ENCODE results near the gene FHOD3. TPM values are rescaled to one million over a fixed set of nuclear protein-coding genes. Genes with fewer than 3 reads are reported as not detected.

FHOD3 gene
- total and polyA plus RNA-seq, 2 experiments from 2014 or later = 2.7 to 8.7 TPM

- H3K36me3 ChIP-seq (ENCODE audit: insufficient read depth) = no peaks in the 10 kb centered on the region; the same call in 1 of the 2 replicates
- no peak overlapping the region for H3K4me2 ChIP-seq
- no peak overlapping the region for H3K4me3 ChIP-seq
- Mint-ChIP-seq H3K27ac (no peak overlapping the region), H3K27me3 (ENCODE audit: insufficient read depth, low read depth, poor library complexity) (no peaks in the 10 kb centered on the region), H3K4me1 (peaks cover 13% of the 10 kb centered on the region), H3K36me3 (ENCODE audit: low read depth) (no peaks in the 10 kb centered on the region), H3K9me3 (no peaks in the 10 kb centered on the region), H3K4me3 (no peak overlapping the region)
- no peak overlapping the region for H2AFZ ChIP-seq
- H3K79me2 ChIP-seq (replicated peaks; ENCODE audit: insufficient read depth) = no peaks in the 10 kb centered on the region
- H3K9me2 ChIP-seq (ENCODE audit: insufficient read depth) = peaks cover 8% of the 10 kb centered on the region; the same call in 1 of the 2 replicates
- no peaks in the 10 kb centered on the region for H3K27me3 ChIP-seq (ENCODE audit: insufficient read depth)
- peaks cover 4% of the 10 kb centered on the region; the same call in 1 of the 2 replicates for H3K4me1 ChIP-seq (ENCODE audit: insufficient read depth)
- H4K20me1 ChIP-seq (replicated peaks; ENCODE audit: insufficient read depth) = no peaks in the 10 kb centered on the region
- DNase-seq (ENCODE audit: low spot score) (no peak), ATAC-seq (no peak)
- H3F3A ChIP-seq (replicated peaks; ENCODE audit: low read depth) = no peaks in the 10 kb centered on the region
- no peak overlapping the region for H3K27ac ChIP-seq (ENCODE audit: low read depth)
- no peak for TF ChIP-seq EZH2phosphoT487 (IDR thresholded peaks at IDR 0.05; ENCODE audit: unreplicated experiment)
- TF ChIP-seq STAT1 (IDR thresholded peaks at IDR 0.05; ENCODE audit: unreplicated experiment) = no peak
- TF ChIP-seq ZNF462 (CRISPR knock-in tag; IDR thresholded peaks at IDR 0.05) = no peak
- no peak for TF ChIP-seq NANOG (IDR thresholded peaks at IDR 0.05; ENCODE audit: borderline replicate concordance)
- no peak for TF ChIP-seq CTCF (conservative IDR thresholded peaks at IDR 0.05; ENCODE audit: low read depth in 2 of 2)
- TF ChIP-seq JUNB (IDR thresholded peaks at IDR 0.05; ENCODE audit: unreplicated experiment) = no peak
- TF ChIP-seq REST (IDR thresholded peaks at IDR 0.05; ENCODE audit: unreplicated experiment) = no peak
- no peak for TF ChIP-seq ETS1 (IDR thresholded peaks at IDR 0.05)
- no peak for TF ChIP-seq ZNF114 (CRISPR knock-in tag; IDR thresholded peaks at IDR 0.05)
- no peak for TF ChIP-seq ZNF331 (CRISPR knock-in tag; IDR thresholded peaks at IDR 0.05; ENCODE audit: low read depth)
- no peak for TF ChIP-seq EZH2 (IDR thresholded peaks at IDR 0.05; ENCODE audit: low read depth, unreplicated experiment)
- no peak for TF ChIP-seq CREB1 (CRISPR knock-in tag; IDR thresholded peaks at IDR 0.05; ENCODE audit: low read depth)
- no peak for TF ChIP-seq POLR2AphosphoS5 (IDR thresholded peaks at IDR 0.05; ENCODE audit: low read depth)
Measured at GRCh38 chr18:36403896-36404820, 106.6 kb downstream of the FHOD3 start.
